ENCODE results near the gene OR9I1. TPM values are rescaled to one million over a fixed set of nuclear protein-coding genes. Genes with fewer than 3 reads are reported as not detected.

The OR9I1 gene
- total RNA-seq: not detected in 2 replicates

GRCh38 chr11:58125469-58125868 lies at the start of gene OR9I1:
Gene OR9I1 (minus strand): TSS chr11:58125530. CDS start chr11:58119444, 6,086 bp downstream.
- no peak for TF ChIP-seq CTCF (conservative IDR thresholded peaks at IDR 0.05; ENCODE audit: low read depth, low read length)
- no peak for DNase-seq (ENCODE audit: low read depth)
- no peak within 1 kb of the TSS for H3K4me3 ChIP-seq (ENCODE audit: low read depth, low read length)

GRCh38 chr11:58165504-58166106 lies 40.3 kb upstream of the OR9I1 start:
- no peak for TF ChIP-seq CTCF (conservative IDR thresholded peaks at IDR 0.05; ENCODE audit: low read depth, low read length)
- H3K4me3 ChIP-seq (ENCODE audit: low read depth, low read length): no peak overlapping the region
- no peak for DNase-seq (ENCODE audit: low read depth)

- DNase-seq (ENCODE audit: low read depth): no peak
- no peak overlapping the region for H3K4me3 ChIP-seq (ENCODE audit: low read depth, low read length)
- no peak for TF ChIP-seq CTCF (conservative IDR thresholded peaks at IDR 0.05; ENCODE audit: low read depth, low read length)
Observed at GRCh38 chr11:58164990-58165389, 39.7 kb upstream of the OR9I1 start.

GRCh38 chr11:58164389-58164788 lies 39.1 kb upstream of the OR9I1 start:
- H3K4me3 ChIP-seq (ENCODE audit: low read depth, low read length): no peak overlapping the region
- DNase-seq (ENCODE audit: low read depth): no peak
- no peak for TF ChIP-seq CTCF (conservative IDR thresholded peaks at IDR 0.05; ENCODE audit: low read depth, low read length)

- DNase-seq (ENCODE audit: low read depth): no peak
- TF ChIP-seq CTCF (conservative IDR thresholded peaks at IDR 0.05; ENCODE audit: low read depth, low read length): no peak
- H3K4me3 ChIP-seq (ENCODE audit: low read depth, low read length): no peak overlapping the region
Observed at GRCh38 chr11:58152781-58153180, 27.5 kb upstream of the OR9I1 start.

- no peak for TF ChIP-seq CTCF (conservative IDR thresholded peaks at IDR 0.05; ENCODE audit: low read depth, low read length)
- no peak overlapping the region for H3K4me3 ChIP-seq (ENCODE audit: low read depth, low read length)
- DNase-seq (ENCODE audit: low read depth): no peak
Observed at GRCh38 chr11:58142761-58143160, 17.4 kb upstream of the OR9I1 start.

- H3K4me3 ChIP-seq (ENCODE audit: low read depth, low read length): no peak overlapping the region
- no peak for DNase-seq (ENCODE audit: low read depth)
- TF ChIP-seq CTCF (conservative IDR thresholded peaks at IDR 0.05; ENCODE audit: low read depth, low read length): no peak
Observed at GRCh38 chr11:58135171-58135570, 9.8 kb upstream of the OR9I1 start.
